ENCODE data around the gene UBTD1.
A peak's percentile ranks its signal among the peaks of the same experiment; 100 is the strongest.
"Not testable (repeated sequence)": the region's sequence is repeated elsewhere in the genome, so short reads cannot be mapped to it uniquely, and the experiment has no call there.

UBTD1 gene

DNA sequence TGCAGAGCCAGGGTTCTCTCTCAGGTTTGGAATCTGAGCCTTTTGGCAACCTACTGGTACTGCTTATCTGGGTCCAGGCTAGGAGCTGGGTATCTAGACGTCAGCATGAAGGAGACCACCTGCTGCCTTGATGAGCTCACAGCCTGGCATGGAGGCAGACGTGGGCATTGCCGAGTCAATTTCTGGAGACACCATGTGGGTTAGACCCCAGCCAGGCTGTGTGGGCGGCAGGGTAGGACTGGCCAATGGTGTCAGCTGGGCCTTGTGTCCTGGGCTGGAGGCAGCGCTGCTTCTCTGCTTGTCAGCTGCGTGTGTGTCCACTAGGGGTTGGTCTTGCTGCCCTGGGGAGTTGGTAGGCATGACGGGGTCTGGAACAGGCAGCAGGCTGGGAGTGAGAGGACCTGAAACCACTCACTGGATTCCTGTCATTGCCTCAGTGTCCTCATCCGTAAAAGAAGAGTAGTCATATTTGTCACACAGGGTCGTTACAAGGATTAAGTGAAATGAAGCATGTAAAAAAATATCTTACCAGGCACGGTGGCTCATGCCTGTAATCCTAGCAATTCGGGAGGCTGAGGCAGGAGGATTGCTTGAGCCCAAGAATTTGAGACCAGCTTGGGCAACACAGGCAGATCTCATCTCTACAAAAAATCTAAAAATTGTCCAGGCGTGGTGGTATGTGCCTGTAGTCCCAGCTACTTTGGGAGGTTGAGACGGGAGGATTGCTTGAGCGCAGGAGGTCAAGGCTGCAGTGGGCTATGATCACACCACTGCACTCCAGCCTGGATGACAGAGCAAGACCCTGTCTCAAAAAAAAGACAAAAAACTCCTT, 42.2 kb downstream of the UBTD1 start:
- DNase-seq = no peak

DNA sequence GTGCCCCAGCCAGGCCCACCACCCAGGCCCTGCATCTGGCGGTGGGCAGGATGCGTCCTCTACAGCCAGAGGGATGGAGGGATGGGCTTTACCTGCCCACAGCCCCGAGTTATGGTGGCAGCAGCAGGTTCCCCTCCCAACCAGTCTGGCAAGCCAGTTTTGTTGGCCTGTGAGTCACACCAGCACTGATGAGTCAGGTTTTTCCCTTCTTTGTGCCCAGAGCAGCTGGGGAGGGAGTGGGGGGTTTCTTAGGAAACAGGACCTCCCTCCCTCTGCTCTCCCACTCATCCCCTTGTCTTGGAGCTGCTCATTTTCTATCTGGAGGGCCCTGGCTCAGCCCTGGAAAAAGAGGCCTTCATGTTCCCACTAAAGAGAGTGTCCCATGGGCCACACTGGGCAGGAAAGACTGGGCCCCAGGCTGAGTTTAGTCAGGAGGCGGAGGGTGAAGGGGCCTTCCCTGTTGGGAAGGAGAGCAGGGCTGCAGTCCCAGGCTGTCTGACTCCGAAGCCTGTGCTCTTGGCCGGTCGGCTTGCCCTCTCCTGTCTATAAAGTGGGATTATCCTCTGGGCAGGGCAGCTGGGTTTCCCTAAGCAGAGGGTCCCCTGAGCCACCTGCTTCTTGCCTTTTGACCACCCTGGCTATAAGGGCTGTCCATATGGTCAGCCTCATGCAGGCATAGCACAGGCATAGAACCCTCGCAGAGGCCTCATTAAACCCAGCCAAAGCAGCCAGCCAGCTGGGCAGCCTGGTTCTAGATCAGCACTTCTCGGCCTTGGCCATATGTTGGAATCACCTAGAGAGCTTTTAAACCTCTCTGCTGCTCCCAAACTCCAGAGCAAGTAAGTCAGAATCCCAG, 43.7 kb downstream of the UBTD1 start:
- DNase-seq = no peak

DNA sequence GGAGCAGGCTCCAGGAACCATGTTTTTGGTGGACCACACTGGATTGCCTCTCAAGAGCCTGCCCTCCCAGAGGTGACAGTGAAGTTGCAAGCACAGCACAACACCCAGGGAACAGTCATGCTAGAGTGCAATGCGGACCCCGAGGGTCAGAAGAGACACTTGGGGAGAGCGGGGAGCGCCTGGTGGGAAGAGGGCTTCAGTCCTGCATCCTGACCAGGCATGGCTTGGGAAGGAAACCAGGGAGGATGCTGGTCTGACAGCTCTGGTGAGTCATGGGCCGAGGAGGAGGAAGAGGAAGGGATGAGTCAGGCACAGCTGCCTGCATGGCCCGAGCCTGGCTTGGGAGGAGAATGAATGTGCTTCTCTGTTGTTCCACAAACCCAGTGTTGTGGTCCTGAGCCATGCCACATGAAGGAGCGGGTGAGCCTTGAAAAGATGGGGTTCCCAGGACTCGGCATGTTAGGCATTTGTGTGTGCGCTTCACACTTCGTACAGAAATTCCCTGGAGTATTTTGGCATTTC, 44.4 kb downstream of the UBTD1 start:
- DNase-seq = no peak

DNA sequence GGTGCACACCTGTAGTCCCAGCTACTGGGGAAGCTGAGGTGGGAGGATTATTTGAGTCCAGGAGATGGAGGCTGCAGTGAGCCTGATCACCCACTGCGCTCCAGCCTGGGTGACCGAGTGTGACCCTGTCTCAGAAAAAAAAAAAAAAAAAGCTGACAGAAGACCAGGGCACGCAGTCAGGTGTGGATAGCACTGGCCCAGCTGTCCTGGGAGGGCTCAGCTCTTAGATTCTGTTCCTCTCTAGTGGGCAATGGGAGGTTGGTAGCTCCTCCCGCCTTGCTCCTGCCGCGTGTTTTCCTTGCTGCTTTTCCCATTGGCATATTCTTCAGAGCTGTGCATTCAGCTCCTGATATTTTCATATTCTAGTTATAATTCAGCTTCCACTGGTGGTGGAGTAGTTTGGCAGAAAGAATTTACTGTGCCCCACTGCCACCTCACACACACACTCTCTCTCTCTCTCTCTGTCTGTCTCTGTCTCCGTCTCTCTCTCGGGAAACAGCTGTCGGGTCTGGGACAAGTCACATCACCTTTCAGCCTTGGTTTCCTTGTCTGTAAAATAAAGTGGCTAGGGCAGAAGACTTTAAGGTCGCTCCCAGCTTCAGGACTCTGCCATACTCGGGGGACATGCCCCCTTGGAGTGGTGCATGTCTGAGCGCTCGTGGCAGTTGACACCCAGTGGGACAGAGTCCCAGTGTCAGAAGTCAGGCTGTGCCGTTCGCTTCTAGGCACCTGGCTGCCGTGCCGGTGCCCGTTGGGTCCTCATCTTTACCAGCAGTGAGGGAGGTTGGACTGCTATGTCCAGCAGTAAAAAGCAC, 47.9 kb downstream of the UBTD1 start:
- no peak for DNase-seq

DNA sequence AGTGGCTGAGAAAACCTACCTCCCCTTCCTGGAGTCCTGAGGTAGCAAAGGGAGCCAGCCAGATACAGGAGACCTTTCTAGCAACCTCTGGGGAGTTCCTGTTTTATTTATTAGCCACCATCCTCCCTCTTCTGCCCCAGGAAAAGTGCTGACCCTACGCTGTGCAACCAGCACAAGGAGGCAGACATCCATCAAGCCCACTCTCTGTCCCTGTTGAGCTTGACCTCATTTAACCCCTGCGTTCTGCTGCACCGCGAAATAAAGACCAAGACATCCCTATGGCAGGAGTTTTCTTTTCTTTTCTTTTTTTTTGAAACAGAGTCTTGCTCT, 48.5 kb downstream of the UBTD1 start:
- no peak for DNase-seq

DNA sequence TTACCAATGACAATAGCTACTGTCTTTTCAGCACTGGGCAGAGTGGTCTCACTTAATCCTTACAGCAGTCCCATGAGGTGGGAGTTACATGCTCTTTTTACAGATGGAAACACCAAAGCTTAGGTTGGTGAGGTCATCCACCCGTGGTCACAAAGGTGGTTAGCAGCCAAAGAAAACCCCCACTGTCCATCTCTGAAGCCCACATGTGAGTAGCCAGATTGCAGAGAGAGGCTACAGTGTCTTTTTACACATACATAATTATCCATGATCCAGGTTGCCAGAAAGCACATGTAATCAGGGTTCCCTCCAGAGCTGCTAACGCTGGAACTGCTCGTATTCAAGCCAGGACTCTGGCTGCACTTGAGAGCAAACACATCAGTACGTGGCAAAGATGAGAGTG, 49.2 kb downstream of the UBTD1 start:
- no peak for DNase-seq

DNA sequence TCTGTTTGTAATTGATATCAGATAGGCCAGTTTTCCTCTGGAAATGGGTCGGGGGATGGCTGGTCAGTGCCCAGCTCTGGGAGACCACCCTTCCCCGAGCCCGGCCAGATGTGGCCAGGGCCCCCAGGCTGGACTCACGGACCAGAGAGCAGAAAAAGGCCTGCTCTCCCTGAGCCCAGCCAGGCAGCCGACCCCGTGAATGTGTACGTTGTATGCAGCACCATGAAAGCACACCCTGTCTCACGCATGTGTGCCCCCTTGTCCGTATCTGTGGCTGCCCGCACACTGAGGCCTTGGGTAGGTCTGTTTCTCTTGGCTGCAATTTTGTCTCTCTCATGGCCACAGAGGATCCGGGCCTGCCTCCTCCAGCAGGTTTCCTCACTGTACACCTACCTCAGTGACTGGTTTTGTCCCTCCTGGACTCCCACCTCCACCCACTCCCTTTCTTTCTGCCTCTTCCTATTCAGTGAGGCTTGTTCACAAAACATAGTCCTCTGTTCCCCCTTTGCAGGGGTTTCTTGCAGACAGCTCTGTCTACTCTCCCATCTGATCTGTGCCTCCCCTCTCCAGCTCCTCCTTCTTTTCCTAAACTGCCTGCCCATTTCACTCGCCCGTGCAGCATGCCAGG, 50.2 kb downstream of the UBTD1 start:
- no peak for DNase-seq

DNA sequence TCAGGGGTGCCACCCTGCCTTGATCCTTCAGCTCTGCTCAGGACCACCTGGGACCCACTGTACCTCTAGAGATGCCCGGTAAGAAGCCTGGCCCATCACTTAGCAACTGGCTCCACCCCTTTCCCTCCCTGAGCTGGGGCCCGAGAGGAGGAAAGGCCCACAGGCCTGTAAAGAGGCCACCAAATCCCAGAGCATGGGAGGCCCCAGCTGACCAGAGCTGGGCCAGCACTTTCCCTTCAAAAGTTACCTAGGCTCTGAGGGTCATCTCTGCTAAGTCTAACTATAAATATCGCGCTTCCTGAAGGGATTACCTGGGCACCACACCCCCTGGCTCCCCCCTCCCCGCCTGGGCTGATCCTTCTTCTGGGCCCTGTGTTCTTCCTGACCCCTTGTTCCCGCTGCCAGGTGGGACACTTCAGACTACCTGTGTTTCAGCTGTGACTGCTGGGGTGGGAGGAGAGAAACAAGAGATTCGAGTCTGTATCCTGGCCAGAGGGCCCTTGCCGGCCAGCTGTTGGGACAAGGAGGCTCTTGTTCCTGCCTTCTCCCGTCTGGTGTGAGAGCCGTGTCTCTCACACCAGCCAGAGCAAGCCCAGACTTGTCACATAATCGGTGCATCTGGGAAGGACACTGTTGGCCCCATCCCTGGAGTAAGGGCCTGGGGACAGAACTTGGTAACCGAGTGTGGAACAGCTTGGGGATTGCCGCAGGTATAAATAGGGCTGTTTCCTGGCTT, 51.0 kb downstream of the UBTD1 start:
- no peak for DNase-seq

DNA sequence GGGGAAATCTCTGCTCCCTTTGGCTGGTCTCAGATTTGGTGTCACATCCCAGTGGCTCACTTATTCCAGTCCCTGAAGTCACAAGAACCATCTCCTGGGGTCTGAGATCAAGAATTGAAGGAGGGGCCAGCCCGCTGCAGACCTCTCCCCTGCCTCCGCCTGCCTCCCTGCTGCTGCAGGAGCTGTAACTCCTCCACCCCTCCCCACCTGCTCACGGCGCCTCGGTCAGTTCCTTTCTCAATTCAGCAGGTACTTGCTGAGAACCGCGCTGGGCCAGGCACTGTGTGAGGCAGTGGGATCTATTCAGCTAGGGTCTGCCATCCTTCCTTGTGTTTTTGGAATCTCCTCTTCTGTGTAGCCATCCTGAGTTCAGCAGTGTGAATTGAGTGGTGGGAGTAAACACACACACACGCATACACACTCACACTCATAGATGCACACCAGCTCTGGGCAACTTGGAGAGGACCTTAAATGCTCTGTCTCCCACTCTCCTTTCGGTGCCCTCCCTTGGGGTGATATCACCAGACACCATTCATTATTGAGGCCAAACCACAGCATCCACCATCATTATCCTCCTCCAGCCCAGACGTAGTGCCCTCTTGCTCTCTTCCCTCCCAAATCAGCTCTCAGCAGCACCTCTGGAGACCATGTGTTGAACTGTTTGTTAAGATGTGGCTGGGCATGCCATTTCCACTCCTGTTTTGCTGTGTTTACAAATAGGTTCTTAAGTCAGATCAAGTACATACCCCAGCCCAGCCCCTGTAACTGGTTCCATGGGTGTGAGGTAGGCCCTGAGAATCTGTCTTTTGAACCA, 51.8 kb downstream of the UBTD1 start:
- DNase-seq = no peak

DNA sequence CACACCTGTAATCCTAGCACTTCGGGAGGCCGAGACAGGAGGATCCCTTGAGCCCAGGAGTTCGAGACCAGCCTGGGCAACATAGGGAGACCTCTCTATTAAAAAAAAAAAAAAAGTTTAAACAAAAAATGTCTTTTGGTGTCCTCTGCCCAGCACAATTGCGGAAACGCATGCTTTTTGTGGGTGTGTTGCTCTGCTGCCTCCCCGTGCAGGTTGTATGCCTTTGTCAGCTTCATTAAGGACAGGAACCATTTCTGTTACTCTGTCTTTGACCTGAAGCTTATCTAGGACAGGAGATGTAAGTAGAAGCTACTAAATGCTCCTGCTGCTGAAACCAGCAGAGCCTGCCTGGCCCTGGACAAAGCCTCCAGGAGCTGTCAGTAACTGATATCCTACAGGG, 52.5 kb downstream of the UBTD1 start:
- no peak for DNase-seq

DNA sequence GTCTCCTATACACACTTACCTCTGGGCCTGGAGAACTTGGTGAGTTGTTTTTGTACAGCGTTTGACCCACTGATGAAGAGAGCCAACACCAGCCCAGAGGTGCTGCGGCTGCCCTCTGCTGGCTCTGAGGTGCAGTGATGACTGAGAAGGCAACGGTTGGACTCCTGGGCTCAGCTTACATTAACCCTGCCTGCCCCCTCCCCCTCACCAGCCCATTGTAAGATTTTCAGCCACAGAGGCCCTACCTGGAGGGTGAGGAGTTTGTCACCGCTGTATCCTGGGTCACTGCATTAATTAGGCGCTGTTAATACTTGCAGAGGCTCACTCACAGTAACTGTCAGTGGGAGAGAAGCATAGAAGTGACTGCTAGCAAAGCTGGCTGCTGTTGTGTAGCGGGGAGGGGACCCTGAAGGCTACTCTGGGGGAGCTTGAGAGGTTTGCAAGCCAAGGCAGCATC, 54.9 kb downstream of the UBTD1 start:
- DNase-seq = peak; percentile 29

DNA sequence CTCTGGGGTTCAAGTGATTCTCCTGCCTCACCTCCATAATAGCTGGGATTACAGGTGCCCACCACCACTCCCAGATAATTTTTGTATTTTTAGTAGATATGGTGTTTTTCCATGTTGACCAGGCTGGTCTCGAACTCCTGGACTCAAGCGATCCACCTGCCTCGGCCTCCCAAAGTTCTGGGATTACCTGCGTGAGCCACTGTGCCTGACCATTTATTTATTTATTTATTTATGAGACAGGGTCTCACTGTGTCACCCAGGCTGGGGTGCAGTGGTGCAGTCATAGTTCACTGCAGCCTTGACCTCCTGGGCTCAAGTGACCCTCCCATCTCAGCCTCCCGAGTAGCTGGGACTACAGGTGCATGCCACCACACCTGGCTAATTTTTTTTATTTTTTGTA, 55.6 kb downstream of the UBTD1 start:
- not testable (repeated sequence) for DNase-seq

DNA sequence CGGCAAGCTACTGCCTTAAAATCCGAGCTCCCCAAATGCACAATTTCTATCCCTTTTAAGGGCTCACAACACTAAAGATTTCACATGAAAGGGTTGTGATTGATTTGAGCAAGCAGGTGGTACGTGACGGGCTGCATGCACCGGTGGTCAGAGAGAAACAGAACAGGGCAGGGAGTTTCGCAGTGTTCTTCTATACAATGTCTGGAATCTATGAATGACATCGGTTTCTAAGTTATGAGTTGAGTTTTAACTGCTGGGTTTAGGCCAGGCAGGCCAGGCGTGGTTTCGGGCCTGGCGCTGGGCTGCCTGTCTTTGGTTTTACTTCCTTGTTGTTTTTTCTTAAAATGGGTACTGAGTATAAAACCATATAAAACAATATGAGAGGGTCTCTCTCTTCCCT, 56.8 kb downstream of the UBTD1 start:
- DNase-seq = not testable (repeated sequence)

DNA sequence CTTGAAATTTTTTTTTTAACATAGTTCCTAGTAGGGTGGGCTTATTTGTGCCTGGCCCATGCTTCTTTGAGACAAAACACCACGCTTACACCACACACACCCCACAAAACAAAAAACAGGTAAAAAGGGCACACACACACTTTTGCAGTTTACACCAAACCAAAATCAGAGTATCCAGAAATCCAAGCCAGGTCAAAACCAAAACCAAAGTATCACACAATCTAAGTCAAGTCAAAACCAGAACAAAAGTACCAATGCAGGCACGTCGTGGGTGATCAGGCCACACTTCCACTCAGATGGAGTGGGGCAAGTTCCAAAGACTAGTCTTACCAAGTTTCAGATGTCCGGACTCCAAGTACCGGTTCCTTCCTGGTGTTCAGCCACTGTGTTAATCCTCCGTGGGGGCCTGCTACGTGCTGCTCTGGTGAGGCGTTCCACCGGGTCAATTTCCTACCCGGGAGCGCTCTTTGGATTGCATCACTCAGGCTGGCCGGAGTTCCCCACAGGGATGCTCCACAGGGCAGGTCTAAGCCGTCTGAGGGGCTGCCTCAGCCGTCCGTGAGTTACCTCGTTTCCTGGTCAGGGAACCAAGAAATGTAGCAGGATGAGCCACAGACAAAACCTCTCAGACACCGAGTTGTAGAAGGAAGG, 62.1 kb downstream of the UBTD1 start:
- DNase-seq = not testable (repeated sequence)

DNA sequence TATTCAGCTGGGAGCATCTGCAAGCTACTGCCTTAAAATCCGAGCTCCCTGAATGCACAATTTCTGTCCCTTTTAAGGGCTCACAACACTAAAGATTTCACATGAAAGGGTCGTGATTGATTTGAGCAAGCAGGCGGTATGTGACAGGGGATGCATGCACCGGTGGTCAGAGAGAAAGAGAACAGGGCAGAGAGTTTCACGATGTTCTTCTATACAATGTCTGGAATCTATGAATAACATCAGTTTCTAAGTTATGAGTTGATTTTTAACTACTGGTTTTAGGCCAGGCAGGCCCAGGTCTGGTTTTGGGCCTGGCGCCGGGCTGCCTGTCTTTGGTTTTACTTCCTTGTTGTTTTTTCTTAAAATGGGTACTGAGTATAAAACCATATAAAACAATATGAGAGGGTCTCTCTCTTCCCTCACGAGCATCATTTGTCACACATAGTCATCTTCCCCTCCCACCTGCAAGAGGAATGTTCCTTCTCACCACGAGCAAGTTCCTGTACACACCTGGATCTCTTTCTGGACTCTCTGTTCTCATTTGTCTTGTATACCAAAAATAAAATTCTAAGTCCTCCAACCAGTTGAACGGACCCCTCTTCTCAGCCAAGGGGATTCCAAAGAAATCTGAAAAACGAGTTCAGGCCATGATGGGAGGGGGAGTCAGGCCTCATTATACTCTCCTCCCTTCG, 62.8 kb downstream of the UBTD1 start:
- DNase-seq = not testable (repeated sequence)

DNA sequence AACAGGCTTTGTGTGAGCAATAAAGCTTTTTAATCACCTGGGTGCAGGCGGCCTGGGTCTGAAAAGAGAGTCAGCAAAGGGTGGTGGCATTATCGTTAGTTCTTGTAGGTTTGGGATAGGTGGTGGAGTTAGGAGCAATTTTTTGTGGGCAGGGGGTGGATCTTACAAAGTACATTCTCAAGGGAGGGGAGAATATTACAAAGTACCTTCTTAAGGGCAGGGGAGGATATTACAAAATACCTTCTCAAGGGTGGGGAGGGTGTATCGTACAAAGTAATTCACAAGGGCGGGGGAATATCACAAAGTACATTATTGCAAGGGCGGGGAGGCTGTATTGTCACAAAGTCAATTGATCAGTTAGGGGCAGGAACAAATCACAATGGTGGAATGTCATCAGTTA, 63.6 kb downstream of the UBTD1 start:
- not testable (repeated sequence) for DNase-seq

DNA sequence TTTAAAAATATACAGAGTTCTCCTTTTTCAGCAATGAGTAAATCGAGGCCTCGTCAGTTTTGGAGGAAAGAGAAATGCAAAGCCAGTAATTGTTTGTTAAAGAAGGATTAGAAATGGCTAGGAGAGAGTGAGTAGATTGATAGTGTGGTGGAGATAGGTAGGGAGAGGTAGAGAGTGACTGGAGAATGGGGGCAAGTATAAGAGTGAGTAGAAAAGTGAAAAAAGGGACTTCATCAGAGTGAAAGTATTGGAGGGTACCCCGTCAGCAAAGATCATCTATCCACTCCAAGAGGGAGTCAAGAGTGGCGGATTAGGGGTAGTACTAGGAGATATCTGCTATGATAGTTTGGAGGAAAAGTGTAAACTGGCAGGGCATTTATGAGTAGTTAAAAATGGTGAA, 64.6 kb downstream of the UBTD1 start:
- no peak for DNase-seq

DNA sequence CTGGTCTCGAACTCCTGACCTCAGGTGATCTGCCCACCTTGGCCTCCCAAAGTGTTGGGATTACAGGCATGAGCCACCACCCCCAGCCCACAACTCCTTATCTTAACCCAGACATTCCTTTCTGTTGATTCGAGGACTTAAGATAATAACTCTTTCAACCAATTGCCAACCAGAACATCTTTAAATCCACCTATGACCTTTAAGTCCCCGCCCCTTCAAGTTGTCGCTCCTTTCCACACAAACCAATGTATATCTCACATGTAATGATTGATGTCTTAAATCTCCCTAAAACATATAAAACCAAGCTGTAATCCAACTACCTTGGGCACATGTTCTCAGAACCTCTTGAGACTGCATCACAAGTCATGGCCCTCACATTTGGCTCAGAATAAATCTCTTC, 66.1 kb downstream of the UBTD1 start:
- DNase-seq = no peak

DNA sequence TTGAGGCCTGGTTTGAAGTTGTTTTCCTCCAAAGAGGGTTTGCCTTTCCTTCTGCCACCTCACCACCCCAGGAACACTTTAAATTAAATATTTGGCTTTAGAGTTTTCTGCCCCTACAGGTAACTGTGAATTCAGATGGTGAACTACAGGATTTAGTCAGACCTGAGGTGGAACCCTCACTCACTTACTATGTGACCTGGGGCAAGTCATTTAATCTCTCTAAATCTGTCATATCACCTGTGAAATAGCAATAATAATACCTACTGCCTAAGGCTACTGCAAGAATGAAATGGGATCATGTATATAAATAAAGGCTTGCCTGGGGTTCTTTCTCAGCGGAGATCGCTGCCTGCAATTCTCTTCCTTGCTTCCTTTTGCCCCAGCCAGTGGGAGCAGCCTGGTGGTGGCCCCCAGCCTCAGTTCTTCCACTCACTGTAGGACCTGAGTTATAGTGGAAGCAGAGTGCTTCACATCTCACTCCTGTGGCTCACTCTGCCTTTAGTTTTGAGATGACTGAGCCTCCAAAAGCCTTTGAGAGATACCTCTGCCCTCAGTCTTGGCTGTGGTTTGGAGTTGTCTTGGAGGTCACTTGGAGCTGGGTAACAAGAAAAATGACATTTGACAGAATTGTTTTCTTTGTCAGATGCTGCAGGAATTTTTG, 67.7 kb downstream of the UBTD1 start:
- no peak for DNase-seq

Data from effector CD4-positive, alpha-beta T cell (primary cell).